GM21515 (cell line): ENCODE results near the gene CDH8.
"Not testable (repeated sequence)": the region's sequence is repeated elsewhere in the genome, so short reads cannot be mapped to it uniquely, and the experiment has no call there.

Experiments
- ATAC-seq: cut with Tn5 transposase; IDR thresholded peaks from one replicate; pipeline ENCODE4 v1.9.1; 2021; ENCODE audit not compliant: unreplicated experiment

CDH8 gene

DNA sequence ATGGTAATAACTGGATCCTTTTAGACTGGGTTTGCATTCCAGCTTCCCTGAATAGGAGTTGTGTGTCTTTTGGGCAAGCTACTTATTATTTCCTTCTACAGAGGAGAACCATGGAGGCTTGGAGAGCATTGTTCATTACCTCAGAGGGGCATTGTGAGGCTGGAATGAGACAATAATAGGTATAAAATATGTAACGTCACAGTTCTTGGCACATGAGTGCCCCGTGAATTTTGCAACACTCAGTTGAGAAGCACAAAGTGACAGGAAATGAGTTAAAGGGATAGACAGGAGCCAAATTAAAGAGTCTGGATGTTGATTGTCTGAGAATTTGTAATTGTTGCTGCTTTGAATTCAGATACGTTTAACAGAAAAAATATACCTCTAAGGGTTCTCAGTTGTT lies 92.2 kb downstream of the CDH8 start:
- no peak for ATAC-seq

DNA sequence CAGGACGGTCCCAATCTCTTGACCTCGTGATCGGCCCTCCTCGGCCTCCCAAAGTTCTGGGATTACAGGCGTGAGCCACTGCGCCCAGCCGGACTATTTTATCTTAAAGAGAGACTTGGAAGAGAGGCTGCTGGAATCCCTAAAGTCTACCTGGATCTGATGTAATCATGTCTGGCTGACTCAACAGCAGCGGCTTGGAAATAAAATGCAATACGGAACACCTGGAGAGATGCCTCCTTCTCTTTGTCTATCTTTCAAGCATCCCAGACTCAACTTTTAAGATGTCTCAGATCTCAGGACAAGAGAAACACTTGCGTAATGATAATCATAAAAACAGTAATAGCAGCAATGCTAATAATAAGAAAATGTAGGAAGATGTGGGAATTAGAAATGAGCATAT lies 95.6 kb downstream of the CDH8 start:
- no peak for ATAC-seq

DNA sequence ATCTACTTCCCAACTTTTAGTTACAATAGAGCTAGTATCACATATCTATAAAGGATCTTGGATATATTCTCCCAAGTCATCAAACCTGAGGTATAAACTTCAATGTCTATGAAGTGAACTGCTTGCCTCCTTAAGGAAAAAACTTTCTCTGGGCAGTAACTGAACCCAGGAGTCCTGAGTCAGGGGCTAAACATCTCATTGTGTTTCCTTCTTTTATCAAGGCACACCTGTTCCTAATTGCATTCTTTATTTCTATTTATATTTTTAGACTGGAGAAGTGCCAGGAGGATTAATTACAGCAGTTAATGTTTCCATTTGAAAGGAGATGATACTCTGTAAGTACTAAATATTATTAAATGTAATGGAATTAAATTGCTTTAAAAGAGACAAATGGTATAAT lies 98.6 kb downstream of the CDH8 start:
- ATAC-seq = no peak

DNA sequence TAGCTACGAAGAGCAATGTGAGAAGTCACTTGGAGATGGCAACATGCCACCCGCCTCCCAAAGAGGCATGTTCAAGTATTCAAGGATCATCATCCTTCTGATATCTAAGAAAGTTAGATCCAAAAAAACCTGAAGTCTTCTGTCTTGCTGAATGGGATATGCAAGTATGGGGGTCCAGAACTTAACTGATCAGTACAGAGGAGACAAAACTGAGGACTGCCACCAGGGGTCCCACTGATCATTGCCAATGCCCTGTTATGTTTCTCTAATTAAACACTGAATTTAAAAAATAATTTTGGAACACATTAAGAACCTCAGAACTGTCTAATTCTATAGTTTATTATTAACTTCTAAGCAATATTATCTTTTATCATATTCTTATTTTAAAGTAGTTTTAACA lies 99.7 kb downstream of the CDH8 start:
- ATAC-seq = no peak

DNA sequence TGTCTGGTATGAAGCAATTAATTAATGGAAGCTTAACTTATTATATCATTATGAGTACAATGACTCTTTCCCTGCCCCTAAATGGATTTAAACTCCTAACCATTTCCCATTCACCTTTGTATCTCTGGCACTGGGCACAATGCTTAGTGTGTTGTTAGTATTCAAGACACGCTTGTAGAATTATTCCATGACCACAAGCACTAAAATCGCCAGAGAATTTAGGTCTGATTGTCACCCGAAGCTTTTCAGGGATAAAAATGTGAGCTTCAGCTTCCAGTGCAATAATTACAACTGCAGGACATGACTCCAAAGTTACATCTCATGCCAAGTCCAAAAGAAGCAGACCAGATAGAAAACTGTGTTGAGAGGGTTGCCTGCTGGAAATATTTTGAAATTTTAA lies 101.6 kb downstream of the CDH8 start:
- ATAC-seq = no peak

DNA sequence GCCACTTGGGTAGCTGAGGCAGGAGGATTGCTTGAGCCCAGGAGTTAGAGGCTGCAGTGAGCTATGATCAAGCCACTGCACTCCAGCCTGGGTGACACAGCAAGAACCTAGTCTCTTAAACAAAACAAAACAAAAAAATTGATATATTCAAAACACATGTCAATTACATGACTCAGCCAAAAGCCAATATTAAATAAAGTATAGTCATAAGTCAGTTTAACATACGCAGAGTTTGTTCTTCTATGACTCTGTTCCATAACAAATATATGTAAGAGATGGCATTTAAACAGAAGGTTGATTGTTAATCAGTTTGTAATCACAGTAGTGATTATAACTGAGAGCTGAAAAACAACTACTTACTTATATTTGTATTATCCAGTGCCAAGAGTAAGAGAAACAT lies 106.5 kb downstream of the CDH8 start:
- ATAC-seq = no peak

DNA sequence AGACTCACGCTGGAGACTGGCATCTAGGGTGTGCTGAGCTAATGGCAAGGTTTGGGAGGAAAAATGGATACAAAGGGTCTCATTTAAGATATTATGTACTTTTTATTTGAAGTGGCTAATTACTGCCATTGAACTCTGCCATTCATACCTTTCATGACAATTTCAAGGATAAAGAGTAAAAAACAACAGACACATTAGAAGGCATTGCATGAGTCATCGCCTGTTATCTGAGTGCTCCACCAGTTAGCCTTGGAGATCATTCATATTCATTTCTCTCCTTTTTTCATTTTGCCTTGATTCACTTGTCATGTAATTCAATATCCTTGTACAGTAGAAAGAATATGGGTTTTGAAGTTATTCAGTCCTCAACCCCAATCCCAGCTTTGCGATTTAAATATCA lies 109.5 kb downstream of the CDH8 start:
- ATAC-seq = no peak

DNA sequence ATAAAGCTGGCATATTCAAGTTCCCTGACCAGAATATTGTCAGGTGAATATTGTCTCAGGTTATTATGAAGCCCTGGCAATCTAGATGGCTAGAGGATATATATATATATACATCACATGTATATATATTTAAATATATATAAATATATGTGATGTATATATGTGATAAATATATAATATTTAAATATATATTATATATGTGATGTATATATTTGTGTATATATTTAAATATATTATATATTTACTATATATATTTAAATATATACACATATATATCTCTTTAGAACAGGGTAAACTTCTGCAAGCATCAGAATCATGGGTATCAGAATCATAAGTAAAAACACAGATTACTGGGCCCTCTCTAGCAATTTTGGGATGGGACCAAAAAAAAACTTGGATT lies 112.6 kb downstream of the CDH8 start:
- ATAC-seq = no peak

DNA sequence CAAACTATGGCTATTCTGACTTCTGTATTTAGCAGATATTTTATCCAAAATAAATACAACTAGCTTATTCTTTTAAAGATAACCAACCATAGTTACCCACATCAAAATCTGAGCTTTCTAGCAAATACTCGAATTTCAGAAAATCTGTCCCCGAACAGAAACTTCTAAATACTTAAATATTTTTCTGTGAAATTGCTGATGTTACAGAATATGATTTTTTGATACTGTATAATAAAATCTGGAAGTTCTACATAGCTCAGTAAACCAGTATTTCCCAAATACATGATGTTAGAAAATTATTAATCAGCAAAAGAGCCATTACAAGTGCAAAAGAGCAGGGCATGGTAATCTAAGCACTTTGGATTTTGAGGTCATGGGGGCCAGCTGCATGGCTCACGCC lies 114.9 kb downstream of the CDH8 start:
- ATAC-seq = no peak

DNA sequence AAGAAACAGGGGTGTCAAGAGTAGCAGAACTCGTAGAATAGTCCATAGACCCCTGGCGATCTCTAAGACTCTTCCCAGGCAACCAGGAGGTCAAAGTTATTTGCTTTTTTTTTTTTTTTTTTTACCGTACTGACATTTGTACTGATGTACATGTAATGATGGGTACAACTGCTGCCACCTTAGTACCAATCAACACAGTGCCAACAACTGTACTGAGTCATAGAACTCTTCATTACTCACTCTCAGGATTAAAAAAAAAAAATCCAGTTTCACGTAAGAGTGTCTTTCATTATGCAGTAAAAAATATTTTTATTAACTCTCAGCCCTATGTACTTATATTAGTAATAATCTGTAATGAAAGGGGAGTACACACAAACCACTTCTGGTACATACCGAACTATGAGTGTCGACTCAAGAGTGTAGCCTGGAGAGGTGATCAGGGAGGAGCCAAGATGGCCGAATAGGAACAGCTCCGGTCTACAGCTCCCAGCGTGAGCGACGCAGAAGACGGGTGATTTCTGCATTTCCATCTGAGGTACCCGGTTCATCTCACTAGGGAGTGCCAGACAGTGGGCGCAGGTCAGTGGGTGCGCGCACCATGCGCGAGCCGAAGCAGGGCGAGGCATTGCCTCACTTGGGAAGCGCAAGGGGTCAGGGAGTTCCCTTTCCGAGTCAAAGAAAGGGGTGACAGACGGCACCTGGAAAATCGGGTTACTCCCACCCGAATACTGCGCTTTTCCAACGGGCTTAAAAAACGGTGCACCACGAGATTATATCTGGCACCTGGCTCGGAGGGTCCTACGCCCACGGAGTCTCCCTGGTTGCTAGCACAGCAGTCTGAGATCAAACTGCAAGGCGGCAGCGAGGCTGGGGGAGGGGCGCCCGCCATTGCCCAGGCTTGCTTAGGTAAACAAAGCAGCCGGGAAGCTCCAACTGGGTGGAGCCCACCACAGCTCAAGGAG lies 118.1 kb downstream of the CDH8 start:
- ATAC-seq = not testable (repeated sequence)

DNA sequence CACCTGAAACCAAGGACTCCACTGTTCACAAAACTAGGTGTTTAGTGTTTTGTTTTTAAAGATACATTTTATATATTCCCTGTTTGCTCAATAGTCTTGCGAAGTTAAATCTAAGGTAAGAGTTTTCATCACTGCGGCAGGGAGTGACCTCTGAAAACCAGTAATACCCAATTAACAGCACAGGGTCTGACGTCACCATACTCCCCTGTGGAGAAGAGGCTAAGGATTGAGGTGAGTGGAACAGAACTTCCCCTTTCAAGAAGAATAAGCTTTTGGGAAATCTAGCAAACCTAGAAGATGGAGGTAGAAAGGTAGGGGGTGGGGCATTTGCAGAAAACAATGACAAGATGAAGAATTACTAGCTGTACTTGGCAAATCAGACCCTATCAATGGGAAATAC lies 120.7 kb downstream of the CDH8 start:
- no peak for ATAC-seq

DNA sequence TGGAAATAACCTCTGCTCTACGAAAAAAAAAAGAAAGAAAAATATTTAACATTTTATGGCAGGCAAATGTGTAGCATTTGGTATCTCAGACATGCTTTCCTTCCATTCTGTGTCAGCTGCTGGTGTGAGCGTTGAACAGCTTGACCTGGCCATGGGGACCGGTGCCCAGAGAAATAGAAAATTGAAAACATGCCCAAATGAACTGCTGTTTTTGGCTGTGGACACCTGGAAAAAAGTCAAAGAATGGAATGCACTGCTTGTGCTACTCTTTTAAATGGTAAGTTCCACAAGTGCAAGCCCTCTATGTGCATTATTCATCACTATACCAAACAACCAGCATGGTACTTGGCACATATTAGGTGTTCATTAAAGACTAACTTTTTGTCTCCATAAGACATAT lies 127.2 kb downstream of the CDH8 start:
- no peak for ATAC-seq

DNA sequence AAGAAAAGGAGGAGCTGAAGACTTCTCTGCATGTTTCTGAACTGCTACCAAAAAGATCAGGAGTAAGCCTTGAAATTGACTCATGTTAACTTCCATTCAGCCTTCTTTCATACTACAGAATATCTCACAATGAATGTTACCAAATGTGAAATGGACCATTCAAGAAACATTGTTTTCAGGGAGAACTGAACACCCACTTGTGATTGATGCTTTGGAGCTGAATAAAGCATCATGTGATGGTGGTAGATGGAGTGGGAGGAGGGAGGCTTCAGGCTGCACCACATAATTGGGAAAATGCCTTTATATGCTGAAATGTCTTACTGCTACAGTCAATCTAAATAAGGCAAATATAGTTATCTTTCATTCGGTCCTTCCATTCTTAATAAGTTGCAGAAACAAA lies 127.8 kb downstream of the CDH8 start:
- no peak for ATAC-seq

DNA sequence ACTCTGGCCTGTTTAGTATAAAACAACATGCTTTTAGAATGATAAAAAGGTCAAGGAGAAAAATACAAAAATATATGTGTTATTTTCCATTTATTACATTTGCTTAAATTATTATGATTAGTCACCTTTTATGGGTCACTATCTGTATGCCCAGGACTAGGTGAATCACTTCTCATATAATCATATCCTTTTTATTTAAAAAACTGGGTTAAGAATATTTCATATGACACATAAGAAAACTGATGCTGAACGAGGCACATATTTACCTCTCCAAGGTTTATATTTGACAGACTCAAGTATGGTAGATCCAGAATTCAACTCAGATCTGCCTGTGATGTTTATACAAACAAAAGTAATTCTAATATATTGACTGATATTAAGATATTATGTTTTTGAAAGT lies 134.5 kb downstream of the CDH8 start:
- ATAC-seq = no peak

DNA sequence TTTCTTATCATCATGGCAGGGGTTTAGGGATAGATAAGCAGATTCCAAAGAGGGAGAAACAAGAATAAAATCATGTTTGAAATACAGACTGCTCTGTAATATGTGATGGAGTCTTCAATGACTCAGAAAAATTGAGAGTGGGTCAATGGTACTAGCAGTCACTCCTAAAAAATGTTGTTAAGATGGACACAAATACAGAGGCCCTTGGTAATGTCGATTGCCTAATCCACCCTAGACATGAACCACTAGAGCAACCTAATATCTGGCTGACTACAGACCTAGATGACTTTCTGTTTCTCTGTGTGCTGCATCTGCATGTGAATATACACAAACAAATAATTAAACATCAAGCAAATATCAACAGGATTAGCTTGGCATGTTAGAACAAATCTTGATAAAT lies 135.8 kb downstream of the CDH8 start:
- ATAC-seq = no peak

DNA sequence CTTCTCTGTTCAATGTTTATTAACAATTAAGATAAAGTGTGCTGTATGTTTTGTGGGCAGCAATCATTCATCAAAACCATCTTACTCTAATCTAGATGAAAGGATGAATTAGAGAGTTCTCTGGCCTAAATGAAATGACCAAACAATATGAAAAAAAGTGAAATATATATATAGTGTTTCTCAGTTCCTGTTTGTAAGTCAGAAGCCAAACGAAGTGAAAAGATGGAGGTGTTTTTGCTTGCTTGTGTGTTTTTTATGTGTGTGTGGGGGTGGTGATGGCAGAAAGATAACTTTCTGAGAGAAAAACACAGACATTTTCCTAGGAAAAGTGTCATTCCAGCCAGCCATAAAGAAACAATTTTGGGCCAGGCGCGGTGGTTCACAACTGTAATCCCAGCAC lies 138.6 kb downstream of the CDH8 start:
- no peak for ATAC-seq

DNA sequence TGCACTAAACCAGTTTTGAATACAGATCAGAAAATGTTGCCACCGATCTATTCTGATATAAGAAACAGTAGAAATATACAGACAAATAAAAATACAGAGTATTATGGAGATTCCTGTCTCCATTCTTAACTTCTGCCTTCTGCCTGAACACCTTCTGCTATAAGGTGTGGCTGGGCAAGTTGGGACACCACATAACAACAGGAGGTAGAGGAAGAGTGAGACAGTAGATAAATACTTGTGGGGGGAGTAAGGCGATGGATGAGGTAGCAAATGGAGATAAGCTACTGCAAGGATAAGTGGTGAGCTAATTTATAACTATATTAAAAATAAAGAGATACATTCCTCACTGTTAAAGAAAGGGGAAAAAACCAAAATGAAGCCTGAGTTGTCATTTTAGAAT lies 143.7 kb downstream of the CDH8 start:
- ATAC-seq = no peak

DNA sequence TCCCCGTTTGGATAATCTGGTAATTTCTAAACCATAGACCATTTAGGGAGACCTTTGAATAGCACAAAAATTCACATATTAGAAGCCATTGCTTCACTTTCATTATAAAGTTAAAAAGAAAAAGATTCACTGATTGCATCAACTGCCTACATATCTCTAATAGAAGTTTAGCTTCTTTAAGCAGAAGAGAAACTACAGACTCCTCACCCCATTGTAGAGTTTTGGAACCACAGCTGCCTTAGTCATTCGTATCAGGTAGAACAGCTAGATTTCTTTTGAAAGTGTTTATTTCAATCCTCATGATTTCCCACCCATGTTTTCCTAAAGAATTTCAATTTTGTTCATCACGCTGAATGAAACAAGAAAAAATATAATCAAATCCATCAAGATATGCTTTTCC lies 144.8 kb downstream of the CDH8 start:
- no peak for ATAC-seq

DNA sequence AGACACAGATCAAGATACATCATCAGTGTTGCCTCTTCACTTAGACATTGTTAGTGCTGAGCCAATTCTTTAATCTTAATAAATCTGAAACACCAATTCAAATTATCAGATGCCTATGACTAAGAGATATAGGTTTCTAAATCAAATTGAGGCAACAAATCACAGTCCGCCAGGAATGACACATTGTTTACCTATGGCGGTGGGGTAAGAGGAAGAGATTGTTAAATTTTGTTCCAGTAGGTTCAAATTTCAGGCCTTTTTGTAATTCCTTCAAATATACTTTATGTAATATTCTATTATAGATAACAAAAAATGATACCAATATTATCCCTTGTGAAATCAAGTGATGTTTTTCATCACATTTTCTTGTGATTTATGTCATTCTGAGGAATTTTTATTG lies 145.9 kb downstream of the CDH8 start:
- ATAC-seq = no peak

DNA sequence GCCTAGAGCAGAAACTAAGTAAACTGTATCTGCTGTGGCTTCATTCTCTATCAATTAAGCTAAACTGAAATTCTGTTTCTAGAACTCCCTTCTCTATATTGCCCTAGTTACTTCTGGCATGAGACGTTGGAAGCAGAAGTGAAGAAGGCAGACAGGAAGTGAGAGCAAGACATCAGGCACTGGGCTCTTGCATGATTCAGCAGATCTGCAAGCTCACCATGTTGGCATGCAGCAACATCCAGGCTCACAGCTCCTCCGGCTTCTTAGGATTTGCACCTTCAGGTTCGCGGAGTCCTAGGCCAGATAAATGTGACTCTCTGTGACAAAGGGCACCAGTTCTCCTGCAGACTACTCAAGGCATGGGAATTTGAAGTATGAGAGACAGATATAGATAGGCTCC lies 148.3 kb downstream of the CDH8 start:
- ATAC-seq = no peak

DNA sequence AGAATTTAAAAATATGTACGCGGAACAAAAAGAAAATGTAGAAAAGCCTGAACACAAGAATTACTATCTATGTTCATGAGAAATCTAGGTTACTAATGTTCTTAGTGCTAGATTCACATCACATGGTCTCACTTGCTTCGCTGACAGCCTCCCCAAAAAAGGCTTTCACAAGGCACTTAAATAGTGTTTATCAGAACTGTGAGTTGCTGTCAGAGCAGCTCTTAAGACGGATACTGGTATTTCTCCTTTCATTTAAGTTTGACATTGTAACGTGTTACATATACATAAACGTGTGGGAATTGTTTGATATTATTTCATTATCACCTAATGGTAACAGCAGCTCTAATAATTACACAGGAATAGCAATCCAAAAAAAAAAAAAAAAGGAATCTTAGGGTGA lies 150.9 kb downstream of the CDH8 start:
- no peak for ATAC-seq

DNA sequence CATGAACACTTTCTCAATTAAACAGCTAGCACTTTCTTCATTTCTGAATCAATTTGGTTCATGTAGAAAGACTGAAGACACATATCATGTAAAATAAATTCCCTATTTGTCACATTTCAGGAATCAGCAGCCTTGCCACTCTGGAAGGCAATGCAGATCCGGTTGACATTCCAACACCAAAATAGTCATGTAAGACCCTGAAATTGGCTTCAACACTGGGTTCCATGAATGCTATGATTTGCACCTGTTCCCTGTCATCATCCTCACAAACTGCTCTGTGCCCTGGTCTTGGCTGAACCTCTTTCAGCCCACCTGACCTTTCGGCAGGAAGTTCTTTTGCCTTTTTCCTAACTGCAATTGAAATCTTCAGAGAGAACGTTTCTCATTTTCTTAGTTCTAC lies 156.9 kb downstream of the CDH8 start:
- ATAC-seq = no peak

DNA sequence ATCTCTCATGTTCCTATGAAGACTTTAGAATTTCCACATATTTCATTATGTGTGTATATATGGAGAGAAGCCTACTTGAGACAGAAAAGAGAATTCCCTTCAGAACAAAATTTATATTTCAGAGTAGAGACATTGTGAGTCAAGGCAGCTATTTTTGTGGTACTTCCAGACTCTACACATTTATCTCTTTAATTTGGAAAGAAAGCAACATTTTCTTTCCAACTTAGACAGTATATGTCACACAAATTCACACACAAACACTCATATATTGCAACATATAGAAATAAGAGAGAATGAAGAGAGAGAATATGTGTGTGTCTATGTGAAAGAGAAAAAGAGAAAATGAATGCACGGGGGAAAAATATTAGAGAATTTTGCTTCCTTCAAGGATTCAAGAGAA lies 158.8 kb downstream of the CDH8 start:
- no peak for ATAC-seq
